HPDE6-E6E7 (cell line): ENCODE measurements around the gene ROR1.

Source experiments
- DNase-seq: peaks from one replicate; pipeline ENCODE4 v3.0.0; 2011; ENCODE audit warnings: missing footprints; ENCODE audit errors: extremely low spot score

ROR1 gene

DNA sequence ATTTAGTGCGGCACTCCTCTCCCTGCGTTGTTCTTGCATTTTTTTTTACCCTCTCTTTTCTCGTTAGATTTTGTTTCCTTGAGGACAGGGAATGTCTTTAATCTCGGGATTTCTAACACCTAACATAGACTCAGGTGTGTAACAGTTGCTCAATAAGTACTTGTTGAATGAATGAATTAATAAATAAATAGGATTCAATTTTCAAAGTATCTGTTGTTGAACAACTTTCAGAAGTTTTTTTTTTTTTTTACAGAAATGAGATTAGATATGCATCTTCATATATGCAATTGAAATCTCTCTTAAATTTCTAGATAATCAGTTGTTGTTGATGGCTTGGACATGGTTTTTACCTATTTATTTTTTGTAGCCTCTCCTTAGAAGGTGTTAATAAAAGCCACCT is 83.1 kb downstream of the ROR1 start:
- no peak for DNase-seq

DNA sequence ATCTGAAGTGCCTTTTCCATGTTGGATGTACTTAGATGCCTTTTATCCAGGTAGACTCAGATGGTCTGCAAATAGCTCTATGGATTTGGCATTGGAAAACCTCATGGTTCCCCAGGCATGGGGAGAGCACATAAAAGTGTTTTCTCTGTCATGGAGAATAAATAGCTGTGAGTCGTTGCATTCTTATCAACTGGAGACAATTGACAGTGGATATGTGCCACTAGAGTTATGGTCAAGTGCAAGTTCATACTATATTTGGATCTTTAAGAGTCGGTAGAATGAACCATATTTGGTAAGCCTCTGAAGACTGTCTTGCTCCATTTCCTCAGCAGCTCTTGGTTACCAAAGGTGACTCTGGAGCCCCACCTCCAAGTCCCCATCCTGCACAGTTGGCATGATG is 83.7 kb downstream of the ROR1 start:
- no peak for DNase-seq

DNA sequence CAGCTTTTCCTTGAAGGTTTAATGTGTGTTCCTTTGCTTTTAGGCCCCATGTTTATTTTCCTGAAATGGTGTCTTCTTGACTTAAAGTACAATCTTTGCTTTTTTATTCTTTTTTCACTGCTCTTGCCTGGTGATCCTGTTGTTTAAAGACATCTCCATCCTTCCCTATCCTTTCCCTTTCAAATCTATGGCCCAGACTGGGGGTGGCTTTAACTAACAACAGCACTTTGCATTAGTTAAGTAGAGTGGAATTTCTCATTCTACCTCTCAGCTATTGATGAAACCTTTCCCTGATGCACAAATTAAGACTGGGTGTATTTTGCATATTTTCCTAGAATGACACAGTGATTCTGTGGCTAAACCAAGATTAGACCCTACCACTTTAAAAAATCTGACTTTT is 84.3 kb downstream of the ROR1 start:
- no peak for DNase-seq

DNA sequence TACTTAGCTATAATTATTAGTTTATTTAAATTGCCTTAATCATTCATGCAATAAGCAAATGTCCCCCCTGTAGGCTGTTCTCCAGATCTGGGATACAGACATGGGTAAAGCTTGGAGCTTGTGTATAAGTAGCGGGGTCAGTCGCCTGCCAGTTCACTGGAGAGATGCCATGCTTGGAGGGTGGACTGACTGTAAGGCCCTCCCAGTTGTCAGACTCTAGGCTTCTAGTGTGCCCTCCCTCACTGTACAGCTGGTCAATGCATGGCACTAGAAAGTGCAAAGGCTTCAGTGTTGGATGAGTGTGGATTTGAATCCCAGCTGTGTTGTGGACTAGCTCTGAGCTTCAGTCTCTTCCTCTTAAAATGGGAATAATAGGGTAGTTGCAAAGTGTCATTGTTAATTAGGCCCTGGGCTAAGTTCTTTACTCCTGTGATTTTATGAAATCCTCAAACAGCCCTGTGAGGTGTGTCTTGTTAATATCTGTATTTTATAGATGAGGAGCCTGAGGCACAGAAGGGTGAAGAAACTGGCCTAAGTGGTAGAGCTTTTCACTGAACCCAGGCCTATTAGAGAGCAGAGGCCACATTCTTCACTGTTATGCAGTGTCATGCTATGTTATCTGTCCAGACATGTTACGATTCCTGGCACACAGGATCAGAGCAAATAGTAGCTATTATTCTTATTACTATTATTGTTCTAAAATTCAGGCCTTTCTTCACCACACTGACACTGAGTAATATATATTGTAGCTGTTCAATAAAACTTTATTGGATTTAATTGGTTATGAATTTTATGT is 85.9 kb downstream of the ROR1 start:
- DNase-seq, result peak; percentile 34

DNA sequence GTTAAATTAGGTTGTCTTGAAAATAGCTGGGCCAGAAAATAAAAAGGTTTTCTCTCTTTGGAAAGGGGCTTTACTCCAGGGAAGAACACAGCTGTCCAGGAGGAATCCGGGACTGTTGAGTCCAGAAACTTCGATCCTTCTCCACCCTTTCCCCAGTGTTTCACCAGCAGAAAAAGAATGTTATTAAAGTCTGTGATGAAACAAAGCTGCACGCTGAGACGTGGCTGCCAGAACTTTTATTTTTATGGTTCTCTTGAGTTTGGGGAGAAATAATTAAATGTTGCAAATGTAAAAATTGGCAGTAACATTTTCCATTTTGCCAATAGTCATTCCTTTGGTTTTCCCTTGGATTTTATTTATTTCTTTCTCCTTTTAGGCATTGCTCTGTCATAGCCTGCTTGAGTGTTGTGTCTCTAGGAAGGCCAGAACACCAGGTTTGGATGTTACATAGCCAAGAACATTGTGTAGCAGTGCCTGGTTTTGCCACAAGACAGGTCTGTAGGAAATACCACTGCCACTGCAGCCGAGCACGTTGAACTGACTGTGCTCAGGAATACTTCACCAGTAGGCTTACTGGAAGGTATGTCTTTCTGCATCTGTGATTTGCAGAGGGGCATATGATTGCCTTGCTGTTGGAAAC is 87.4 kb downstream of the ROR1 start:
- no peak for DNase-seq

DNA sequence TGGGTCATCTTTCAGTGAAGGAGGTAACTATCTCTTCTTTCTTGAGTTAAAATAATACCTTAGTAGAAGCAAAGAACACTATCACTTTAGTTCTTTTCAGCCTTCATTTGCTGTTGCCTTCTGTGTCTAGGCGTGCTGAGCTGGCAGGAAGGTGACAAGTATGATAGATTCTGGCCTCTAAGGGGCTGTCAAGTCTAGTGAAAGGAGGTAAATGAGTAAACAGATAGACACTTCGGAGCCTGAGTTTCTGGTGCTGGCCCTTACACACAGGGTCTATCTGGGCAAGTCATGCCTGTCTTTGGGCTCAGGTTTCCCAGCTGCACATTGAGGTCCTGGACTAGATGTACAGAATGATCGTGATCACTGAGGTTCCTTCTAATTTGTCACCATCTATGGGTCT is 89.3 kb downstream of the ROR1 start:
- DNase-seq, result no peak

DNA sequence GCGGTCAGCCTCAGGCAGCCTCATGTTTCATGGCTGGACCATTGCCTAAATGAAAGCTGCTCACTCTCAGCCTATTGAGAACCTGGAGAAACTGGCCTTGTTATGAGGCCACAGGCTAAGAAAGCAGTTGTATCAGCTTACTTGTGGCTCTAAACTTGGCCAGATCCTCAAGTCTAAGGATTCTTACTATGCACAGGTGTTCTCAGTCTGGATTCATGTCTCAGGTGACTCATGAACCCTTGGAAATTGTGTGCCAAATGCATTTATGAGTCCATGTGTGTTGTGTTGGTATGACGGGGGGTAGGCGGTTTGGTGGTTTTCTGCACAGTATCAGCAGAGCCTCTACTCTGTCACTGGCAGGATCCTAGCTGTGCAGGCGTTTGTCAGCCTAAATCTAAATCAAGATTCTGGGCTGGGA is 90.4 kb downstream of the ROR1 start:
- no peak for DNase-seq

DNA sequence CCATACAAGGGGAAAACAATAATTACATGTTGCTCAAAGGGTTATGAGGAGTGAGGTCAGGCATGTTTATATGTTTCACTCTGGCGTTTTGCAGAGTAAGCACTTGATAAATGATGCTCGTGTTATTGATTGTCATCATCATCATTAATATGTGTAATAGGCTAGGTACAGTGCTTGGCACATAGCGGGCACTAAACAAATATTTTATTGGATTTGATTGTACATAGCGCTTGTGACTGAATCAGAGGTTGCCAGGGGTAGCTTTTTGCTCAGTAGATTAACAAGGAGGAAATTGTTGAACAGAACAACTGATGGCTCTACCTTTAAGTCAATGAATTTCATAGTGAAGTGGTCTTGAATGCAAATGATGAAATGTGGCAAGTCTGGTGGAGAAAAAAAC is 91.7 kb downstream of the ROR1 start:
- DNase-seq, result no peak

DNA sequence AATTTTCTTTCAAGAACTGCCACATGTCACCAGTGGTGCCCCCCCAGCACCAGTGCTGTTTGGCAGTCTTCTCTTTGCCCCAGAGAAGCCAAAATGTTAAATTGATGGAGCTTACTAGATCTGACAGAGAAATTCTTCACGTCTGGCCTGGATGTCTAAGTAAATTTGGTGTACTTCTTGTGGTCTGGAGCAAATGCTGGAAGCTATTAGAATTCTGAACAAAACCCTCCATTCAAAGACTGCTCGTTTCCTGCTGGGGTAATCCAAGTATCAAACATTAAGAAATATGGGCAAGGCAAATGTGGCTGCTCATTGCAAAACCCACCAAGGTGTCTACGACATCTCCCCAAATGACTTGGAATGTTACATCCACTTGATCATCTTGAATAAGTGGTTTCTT is 92.3 kb downstream of the ROR1 start:
- DNase-seq, result no peak

DNA sequence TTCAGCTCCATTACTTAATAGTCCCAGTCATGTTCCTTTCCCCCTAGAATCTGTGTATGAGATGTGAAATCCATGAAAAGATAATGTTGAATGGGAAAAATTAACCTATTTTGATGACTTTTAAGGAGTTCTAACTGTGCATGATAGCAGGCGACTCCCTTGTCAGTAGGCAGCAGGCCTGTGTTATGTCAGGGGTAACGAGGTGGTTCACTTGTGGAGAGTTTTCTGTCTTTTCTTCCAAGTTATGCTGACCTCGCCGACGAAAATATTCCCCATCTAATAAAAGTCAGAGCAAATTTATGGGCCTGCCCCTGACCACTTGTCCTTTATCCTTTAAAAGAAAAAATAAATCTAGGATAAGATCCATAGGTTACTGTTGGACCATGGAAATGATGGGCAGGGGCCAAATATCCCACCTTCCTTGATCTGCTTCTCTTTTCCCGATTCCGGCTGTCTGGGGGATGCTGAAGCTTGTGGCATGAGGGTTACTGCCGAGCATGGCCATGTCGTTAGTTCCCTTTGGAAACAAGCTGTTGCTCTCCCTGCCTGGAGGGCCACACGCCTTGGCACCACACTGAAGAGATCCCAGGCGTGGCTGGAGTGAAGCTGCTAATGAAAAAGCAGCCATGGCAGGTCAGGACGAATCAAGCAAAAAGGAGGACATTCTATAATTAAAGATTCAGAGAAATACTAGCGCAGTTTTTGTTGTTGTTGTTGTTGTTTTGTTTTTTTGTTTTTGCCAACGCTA is 93.8 kb downstream of the ROR1 start:
- DNase-seq, result no peak

DNA sequence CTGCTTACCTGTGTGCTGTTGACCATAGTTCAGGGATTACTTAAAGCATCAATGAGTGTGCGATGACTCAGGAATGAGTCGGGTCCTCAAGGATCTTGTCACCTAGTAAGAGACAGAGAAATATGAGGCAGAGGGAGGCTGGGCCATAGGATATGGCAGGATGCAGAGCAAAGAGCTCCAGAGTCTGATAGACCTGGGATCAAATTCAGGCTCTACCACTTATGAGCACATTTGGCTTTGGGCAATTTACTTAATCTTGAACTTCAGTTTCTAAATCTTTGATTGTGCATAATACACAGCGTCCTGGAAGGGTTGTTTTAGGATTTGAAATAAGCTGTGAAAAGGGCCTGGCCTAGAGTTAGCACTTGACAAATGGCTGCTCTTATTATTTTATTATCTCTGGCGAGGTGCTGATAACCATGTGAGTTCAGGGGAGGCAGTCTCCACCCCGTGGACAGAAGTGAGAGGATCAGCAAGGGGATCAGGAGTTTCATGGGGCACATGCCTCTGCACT is 94.5 kb downstream of the ROR1 start:
- DNase-seq, result peak; percentile 80

DNA sequence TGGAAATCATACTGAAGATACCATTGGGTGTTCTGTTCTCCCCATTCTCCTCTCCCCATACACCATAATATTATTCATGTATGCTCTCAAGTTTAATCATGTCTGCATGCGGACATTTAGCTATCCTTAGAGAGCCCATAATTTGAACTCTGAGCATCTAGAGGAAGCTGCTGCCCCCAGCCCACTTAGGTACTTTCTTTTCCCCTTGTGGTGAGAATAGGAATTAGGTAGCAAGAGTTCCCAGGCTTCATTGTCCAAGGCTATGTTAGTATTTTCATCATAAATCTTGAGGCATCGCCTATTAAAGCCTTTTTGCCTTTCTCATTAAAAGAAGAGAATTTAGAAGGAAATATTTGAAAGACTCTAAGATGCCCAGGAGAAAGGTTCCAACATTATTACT is 96.3 kb downstream of the ROR1 start:
- DNase-seq, result no peak

DNA sequence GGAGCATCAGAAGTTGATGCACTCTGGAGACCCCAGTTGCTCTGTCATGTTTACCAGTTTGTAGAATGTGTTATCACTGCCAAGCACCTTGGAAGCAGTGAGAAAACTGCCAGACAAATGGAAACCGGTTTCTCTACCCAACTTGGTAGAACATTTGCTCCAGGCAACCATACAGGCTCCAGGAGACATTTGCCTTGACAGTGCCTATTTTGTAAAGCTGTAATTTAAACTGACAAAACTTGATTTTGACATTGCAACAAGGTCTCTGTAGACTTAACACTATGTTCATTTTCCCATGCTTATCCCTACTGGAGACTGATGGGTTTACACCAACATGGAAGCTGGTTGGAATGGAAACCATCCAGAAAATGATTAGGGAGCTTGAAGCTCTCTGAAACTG is 97.6 kb downstream of the ROR1 start:
- no peak for DNase-seq

DNA sequence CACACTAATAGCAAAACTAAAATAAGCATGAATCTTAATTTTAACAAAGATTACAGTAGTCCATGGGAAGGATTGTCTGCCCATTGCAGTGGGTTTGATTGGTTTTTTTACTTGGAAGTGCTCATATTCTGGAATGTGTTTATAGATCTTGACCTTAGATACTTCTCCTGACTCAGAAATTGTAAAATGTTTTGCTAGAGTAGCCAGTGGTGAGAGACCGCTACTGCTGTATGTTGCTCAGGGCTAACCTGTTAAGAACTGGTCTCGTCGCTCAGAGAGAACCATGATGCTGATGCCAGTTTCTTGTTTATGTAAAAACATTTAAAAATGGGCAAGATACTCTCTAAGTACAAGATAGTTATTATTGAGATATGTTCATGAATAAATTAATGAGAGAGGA is 99.9 kb downstream of the ROR1 start:
- DNase-seq, result no peak

DNA sequence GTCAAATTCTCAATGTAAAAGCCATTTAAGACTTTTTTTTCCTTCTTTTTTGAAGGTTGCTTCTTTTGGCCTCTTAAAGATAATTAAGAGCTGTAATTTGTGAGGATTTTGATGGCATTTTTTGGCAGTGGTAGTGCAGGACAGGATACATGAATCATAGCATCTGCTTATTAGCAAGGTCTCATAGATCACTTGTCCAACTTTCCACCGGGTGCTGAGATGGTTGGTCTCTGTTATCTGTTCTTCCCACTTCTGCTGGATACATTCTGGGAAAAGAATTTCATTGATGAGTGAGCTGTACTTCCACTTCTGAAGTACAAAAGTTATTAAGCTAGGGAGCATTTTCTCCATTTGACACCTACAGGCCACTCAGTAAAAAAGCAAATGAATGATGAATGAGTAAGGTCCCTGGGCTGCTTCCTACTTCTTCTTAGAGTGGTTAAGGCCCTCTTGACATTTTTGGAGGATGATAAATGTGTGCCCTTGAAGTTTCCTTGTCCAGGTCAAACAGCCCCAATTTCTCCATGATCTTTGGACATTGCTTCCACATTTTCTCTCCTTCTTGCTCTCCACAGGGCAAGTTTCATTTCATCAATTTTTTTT is 100.6 kb downstream of the ROR1 start:
- DNase-seq, result no peak

DNA sequence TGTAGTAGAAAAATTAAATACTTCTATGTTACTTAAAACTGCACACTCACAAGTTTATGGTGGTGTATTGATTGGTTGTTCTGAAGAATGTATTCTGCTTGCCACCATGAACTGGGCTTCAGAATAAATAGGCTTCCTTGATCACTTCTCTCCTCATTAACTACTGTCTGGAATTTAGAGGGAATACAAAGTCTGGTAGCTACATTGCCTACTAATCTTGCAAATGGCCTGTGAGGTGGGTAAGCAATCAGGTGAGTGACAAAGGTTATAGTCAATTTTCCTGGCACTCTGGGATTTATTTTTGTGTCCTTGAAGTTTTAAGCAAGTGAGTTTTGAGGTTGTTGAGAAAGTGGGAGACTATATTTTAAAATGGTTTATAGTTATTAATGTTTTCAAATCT is 101.8 kb downstream of the ROR1 start:
- DNase-seq, result no peak

DNA sequence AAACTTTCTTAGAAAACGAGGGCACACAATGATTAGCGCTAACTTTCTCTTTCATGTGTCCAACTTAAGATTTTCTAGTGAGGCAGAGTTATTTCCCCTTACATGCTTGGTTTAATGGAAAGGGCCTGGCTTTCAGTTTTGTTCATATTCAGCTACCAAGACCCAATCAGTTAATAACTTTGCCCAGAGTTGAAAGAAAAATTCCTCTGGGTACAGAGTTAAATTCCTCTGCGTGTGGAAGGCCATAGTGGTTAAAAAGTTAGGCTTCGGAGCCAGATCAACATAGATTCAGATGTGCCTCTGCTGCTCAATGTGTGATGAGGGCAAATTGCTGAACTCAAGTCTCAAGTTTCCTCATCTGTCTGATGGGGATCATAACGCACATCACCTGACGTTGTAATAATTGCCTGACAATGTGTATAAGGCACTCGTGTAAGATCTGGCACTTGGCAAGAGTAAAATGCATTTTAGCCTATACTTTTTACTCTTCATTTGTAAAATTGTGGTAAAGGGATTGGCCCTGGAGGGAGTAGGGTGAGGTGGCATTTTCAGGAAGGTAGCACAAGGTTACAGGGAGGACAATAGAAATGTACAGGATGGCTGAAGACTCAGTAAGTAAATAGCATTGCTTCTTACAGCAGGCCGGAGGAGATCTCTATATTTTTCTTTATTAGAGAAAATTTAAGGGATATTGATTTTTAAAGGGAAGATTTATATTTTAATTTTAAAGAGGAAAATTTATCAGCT is 103.4 kb downstream of the ROR1 start:
- DNase-seq, result no peak

DNA sequence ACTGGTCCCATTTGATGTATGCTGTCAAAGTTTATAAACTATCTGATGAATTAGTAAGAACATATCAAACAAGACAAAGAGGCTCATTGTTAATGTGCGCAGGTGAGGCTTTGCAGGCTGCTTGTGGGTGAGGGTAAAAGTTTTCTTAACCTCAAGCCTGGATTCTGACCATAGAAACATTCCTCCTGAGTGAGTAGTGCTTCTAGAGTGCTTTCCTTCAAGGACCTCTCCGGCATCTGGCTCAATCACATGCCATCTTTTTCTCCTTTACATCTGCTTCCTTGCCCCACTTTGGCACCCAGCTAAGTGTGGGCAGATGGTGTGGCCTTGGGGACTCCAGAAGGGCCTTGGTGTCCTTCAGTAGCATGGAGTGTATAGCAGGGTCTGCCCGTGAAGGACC is 104.0 kb downstream of the ROR1 start:
- DNase-seq, result peak; percentile 49

DNA sequence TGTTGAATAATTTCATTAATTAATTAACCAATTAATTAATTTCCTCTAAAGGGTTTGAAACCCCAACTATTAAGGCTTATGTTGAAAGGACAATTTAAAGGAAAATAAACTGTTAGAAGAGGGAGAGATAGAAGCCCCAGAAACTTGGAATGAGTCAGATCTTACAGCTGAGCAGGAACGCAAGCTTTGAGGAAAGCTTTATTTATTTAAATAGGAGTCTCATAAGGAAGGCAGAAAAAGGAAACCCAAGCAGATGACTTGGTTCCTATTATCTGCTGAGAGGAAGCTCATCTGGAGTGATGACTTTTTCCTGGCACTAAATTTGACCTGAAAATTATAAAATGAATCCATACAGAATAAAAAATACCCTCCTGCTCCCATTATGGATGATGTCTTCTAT is 105.1 kb downstream of the ROR1 start:
- DNase-seq, result no peak

DNA sequence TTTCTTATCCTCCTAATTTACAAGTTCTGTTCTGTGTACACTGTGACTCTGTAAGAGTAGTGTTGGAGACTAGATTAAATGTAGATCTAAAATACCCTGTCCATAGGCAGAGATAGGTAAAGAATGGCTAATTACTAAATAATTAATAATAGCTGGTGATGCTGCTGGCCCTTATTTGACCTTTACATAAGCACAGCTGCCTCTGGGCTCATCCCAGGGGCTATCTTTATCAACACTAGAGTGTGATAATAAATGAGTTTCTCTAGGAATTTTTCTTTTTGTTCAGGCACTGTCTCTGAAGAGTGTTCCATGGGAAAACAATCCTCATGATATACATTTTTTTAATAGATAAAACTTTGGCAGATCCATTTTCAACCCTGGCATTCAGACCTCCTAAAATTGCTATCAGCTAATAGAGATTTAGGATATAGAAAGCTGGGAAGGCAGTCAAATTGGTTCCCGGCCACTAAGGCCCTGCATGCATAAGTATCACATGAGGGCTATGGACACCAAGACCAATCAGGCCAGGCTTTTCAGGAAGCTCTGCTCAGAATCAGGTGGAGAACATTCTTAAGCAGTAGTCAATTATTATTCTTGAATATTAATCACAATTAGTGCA is 107.2 kb downstream of the ROR1 start:
- DNase-seq, result no peak

DNA sequence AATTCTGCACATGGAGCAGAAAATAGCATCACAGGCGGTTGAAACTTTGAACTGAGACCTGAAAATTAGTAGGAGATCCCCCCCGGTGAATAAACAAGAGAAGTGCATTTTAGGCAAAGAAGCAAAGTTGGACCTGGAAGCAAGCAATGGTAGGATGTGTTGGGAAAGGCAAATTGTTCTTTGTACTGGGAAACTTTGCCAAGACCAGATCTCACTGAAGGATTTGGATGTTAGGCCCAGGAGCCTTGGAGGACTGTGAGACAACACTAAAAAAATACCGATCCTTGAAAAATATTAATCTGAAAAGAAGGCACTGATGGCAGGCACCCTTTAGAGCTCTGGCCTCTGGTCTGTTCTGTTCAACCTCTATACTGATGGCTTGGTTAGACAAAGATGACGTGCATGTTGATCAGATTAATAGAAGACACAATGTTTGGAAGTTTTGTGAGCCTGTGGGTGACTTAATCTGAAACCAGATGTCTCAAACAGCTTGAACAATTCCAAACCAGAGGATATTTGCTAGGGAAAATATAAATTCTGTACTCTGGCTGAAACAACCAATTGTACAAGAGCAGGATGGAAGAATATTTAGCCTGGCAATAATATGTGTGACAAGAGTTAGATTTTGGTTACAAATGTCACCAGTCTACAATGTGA is 108.4 kb downstream of the ROR1 start:
- no peak for DNase-seq
